Measurements from ENCODE around the gene CORO1C. TPM values are rescaled to one million over a fixed set of nuclear protein-coding genes. Genes with fewer than 3 reads are reported as not detected.

Gene CORO1C
- polyA plus RNA-seq, 1 donor from 2014 or later = 123 TPM

DNA sequence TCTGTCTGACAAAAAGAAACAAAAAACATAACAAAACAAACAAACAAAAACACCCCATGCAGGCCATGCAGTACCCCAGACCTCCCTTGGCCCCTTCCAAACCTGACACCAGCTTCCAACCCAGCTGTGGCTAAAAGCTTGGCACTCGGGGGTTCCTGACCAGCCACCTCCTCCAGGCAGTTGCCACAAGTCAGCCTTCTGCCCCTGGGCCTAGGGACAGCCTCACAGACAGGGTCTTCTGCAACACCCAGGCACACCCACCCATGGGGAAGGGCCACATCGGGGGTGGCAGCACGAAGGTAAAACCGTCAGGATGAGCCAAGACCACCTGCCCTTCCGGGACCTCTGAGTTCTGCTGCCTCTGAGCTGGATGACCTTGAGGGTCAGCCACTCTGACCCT lies 122.7 kb downstream of the CORO1C start:
- no peak overlapping the region for H2AFZ ChIP-seq (ENCODE audit: low read depth, low read length)
- H3K27me3 ChIP-seq (ENCODE audit: insufficient read depth, low read depth, low read length) = no peaks in the 10 kb centered on the region
- H3K27ac ChIP-seq (ENCODE audit: low read length) = no peak overlapping the region
- no peak overlapping the region for H3K9ac ChIP-seq (ENCODE audit: low read length)
- no peaks in the 10 kb centered on the region for H3F3A ChIP-seq (ENCODE audit: insufficient read depth, low read length, poor library complexity, severe bottlenecking)
- TF ChIP-seq POLR2AphosphoS5 (IDR thresholded peaks at IDR 0.05) = no peak
- TF ChIP-seq, protein P1, sequence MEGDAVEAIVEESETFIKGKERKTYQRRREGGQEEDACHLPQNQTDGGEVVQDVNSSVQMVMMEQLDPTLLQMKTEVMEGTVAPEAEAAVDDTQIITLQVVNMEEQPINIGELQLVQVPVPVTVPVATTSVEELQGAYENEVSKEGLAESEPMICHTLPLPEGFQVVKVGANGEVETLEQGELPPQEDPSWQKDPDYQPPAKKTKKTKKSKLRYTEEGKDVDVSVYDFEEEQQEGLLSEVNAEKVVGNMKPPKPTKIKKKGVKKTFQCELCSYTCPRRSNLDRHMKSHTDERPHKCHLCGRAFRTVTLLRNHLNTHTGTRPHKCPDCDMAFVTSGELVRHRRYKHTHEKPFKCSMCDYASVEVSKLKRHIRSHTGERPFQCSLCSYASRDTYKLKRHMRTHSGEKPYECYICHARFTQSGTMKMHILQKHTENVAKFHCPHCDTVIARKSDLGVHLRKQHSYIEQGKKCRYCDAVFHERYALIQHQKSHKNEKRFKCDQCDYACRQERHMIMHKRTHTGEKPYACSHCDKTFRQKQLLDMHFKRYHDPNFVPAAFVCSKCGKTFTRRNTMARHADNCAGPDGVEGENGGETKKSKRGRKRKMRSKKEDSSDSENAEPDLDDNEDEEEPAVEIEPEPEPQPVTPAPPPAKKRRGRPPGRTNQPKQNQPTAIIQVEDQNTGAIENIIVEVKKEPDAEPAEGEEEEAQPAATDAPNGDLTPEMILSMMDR (IDR thresholded peaks at IDR 0.05; ENCODE audit: poor library complexity, severe bottlenecking) = no peak
- no peak for TF ChIP-seq EP300 (conservative IDR thresholded peaks at IDR 0.05; ENCODE audit: poor library complexity, severe bottlenecking)
- TF ChIP-seq SMC3 (conservative IDR thresholded peaks at IDR 0.05; ENCODE audit: poor library complexity) = no peak
- no peak for TF ChIP-seq RAD21 (conservative IDR thresholded peaks at IDR 0.05)
- no peak for TF ChIP-seq EZH2 (IDR thresholded peaks at IDR 0.05; ENCODE audit: borderline replicate concordance, insufficient read depth, low read length, poor library complexity, severe bottlenecking)
- TF ChIP-seq MXI1 (conservative IDR thresholded peaks at IDR 0.05; ENCODE audit: poor library complexity, severe bottlenecking) = no peak
- TF ChIP-seq, protein P2, sequence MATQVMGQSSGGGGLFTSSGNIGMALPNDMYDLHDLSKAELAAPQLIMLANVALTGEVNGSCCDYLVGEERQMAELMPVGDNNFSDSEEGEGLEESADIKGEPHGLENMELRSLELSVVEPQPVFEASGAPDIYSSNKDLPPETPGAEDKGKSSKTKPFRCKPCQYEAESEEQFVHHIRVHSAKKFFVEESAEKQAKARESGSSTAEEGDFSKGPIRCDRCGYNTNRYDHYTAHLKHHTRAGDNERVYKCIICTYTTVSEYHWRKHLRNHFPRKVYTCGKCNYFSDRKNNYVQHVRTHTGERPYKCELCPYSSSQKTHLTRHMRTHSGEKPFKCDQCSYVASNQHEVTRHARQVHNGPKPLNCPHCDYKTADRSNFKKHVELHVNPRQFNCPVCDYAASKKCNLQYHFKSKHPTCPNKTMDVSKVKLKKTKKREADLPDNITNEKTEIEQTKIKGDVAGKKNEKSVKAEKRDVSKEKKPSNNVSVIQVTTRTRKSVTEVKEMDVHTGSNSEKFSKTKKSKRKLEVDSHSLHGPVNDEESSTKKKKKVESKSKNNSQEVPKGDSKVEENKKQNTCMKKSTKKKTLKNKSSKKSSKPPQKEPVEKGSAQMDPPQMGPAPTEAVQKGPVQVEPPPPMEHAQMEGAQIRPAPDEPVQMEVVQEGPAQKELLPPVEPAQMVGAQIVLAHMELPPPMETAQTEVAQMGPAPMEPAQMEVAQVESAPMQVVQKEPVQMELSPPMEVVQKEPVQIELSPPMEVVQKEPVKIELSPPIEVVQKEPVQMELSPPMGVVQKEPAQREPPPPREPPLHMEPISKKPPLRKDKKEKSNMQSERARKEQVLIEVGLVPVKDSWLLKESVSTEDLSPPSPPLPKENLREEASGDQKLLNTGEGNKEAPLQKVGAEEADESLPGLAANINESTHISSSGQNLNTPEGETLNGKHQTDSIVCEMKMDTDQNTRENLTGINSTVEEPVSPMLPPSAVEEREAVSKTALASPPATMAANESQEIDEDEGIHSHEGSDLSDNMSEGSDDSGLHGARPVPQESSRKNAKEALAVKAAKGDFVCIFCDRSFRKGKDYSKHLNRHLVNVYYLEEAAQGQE (IDR thresholded peaks at IDR 0.05; ENCODE audit: borderline replicate concordance) = no peak
- no peak for TF ChIP-seq TAF1 (IDR thresholded peaks at IDR 0.05; ENCODE audit: low read depth)
- H3K79me2 ChIP-seq (replicated peaks; ENCODE audit: insufficient read depth, low read length) = no peaks in the 10 kb centered on the region
- H3K4me3 ChIP-seq (ENCODE audit: low read length) = no peak overlapping the region
- H3K4me2 ChIP-seq (ENCODE audit: low read length) = no peak overlapping the region
- no peaks in the 10 kb centered on the region for H4K20me1 ChIP-seq (ENCODE audit: insufficient read depth)
- H3K9me3 ChIP-seq (ENCODE audit: low read length) = no peaks in the 10 kb centered on the region
- H3K36me3 ChIP-seq (ENCODE audit: insufficient read depth, low read length) = no peaks in the 10 kb centered on the region
- H3K9me2 ChIP-seq (ENCODE audit: insufficient read depth, low read length) = no peaks in the 10 kb centered on the region

DNA sequence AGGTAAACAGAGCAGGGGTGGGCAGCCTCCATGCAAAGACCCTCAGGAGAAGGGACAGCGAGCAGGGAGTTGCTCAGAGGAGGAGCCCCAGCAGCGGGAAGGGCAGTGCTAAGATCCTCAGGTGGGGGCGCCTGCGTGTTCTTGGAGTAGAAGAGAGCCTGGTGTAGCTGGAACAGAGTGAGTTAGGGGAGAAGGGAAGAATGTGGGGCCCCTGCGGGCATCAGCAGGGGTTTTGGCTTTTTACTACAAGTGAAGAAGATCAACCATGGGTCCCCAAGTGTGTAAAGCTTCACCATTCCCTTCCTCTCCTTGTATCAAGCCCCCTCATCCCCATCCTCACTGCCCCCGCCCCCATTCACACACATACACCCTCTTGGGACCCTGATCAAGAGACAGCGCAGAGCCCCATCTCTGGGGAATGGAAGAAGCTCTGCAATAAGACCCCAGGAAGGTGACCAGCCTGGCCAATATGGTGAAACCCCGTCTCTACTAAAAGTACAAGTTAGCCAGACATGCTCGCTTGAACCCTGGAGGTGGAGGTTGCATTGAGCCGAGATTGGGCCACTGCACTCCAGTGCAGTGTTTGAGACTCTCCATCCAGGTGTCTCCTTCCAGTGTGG lies 123.2 kb downstream of the CORO1C start:
- H3K27me3 ChIP-seq (ENCODE audit: insufficient read depth, low read depth, low read length) = no peaks in the 10 kb centered on the region
- H3K9me2 ChIP-seq (ENCODE audit: insufficient read depth, low read length) = no peaks in the 10 kb centered on the region
- no peak overlapping the region for H3K4me2 ChIP-seq (ENCODE audit: low read length)
- no peak overlapping the region for H3K4me3 ChIP-seq (ENCODE audit: low read length)
- H3K27ac ChIP-seq (ENCODE audit: low read length) = no peak overlapping the region
- H2AFZ ChIP-seq (ENCODE audit: low read depth, low read length) = no peak overlapping the region
- no peaks in the 10 kb centered on the region for H3K36me3 ChIP-seq (ENCODE audit: insufficient read depth, low read length)
- H3K9ac ChIP-seq (ENCODE audit: low read length) = no peak overlapping the region
- H4K20me1 ChIP-seq (ENCODE audit: insufficient read depth) = no peaks in the 10 kb centered on the region
- TF ChIP-seq, protein P2 (IDR thresholded peaks at IDR 0.05; ENCODE audit: borderline replicate concordance) = no peak
- TF ChIP-seq SMC3 (conservative IDR thresholded peaks at IDR 0.05; ENCODE audit: poor library complexity) (no peak), EP300 (conservative IDR thresholded peaks at IDR 0.05; ENCODE audit: poor library complexity, severe bottlenecking) (no peak), RAD21 (conservative IDR thresholded peaks at IDR 0.05) (no peak), POLR2AphosphoS5 (IDR thresholded peaks at IDR 0.05) (no peak), TAF1 (IDR thresholded peaks at IDR 0.05; ENCODE audit: low read depth) (no peak), MXI1 (conservative IDR thresholded peaks at IDR 0.05; ENCODE audit: poor library complexity, severe bottlenecking) (no peak), EZH2 (IDR thresholded peaks at IDR 0.05; ENCODE audit: borderline replicate concordance, insufficient read depth, low read length, poor library complexity, severe bottlenecking) (no peak)
- TF ChIP-seq, protein P1 (IDR thresholded peaks at IDR 0.05; ENCODE audit: poor library complexity, severe bottlenecking) = no peak
- H3K9me3 ChIP-seq (ENCODE audit: low read length) = no peaks in the 10 kb centered on the region
- H3F3A ChIP-seq (ENCODE audit: insufficient read depth, low read length, poor library complexity, severe bottlenecking) = no peaks in the 10 kb centered on the region
- H3K79me2 ChIP-seq (replicated peaks; ENCODE audit: insufficient read depth, low read length) = no peaks in the 10 kb centered on the region
